ENCODE data around the gene NT5DC4.

The NT5DC4 gene

GRCh38 chr2:112760149-112760548, 39.3 kb downstream of the NT5DC4 start:
- Histone ChIP-seq H4K20me1 (ENCODE audit: insufficient read depth, low read length) (no peaks in the 10 kb centered on the region), H3K9me2 (replicated peaks; ENCODE audit: insufficient read depth, low read length) (no peaks in the 10 kb centered on the region), H3K4me1 (ENCODE audit: low read length) (0 out of 2 replicates have a peak, but pooled peaks cover 5% of the 10 kb centered on the region), H3K9me3 (replicated peaks; ENCODE audit: insufficient read depth, low read length) (no peaks in the 10 kb centered on the region), H3K4me2 (ENCODE audit: low read depth, low read length) (no peak overlapping the region), H3K27me3 (replicated peaks; ENCODE audit: insufficient read depth, low read length) (no peaks in the 10 kb centered on the region), H3F3A (ENCODE audit: insufficient read depth, low read length) (no peaks in the 10 kb centered on the region), H3K36me3 (replicated peaks; ENCODE audit: insufficient read depth, low read length) (peaks cover 28% of the 10 kb centered on the region), H2AFZ (ENCODE audit: low read length) (no peak overlapping the region), H3K27ac (ENCODE audit: low read length) (no peak overlapping the region), H3K9ac (ENCODE audit: low read length) (no peak overlapping the region), H3K4me3 (ENCODE audit: low read length) (no peak overlapping the region), H3K79me2 (ENCODE audit: low read length) (peaks cover 62% of the 10 kb centered on the region)
- TF ChIP-seq CTCF (IDR thresholded peaks at IDR 0.05; ENCODE audit: low read length) (no peak), EZH2 (optimal IDR thresholded peaks at IDR 0.05; ENCODE audit: low read depth, low read length) (no peak), EZH2phosphoT487 (IDR thresholded peaks at IDR 0.05; ENCODE audit: low read length) (no peak)
- DNase-seq: no peak

- Histone ChIP-seq H3K36me3 (replicated peaks; ENCODE audit: insufficient read depth, low read length) (peaks cover 16% of the 10 kb centered on the region), H3K27me3 (replicated peaks; ENCODE audit: insufficient read depth, low read length) (no peaks in the 10 kb centered on the region), H3K79me2 (ENCODE audit: low read length) (peaks cover 55% of the 10 kb centered on the region), H3K9ac (ENCODE audit: low read length) (no peak overlapping the region), H2AFZ (ENCODE audit: low read length) (no peak overlapping the region), H3K4me1 (ENCODE audit: low read length) (0 out of 2 replicates have a peak, but pooled peaks cover 9% of the 10 kb centered on the region), H3K9me2 (replicated peaks; ENCODE audit: insufficient read depth, low read length) (no peaks in the 10 kb centered on the region), H3K4me3 (ENCODE audit: low read length) (no peak overlapping the region), H4K20me1 (ENCODE audit: insufficient read depth, low read length) (no peaks in the 10 kb centered on the region), H3K27ac (ENCODE audit: low read length) (no peak overlapping the region), H3K9me3 (replicated peaks; ENCODE audit: insufficient read depth, low read length) (no peaks in the 10 kb centered on the region), H3K4me2 (ENCODE audit: low read depth, low read length) (no peak overlapping the region), H3F3A (ENCODE audit: insufficient read depth, low read length) (no peaks in the 10 kb centered on the region)
- DNase-seq: no peak
- TF ChIP-seq EZH2 (optimal IDR thresholded peaks at IDR 0.05; ENCODE audit: low read depth, low read length) (no peak), CTCF (IDR thresholded peaks at IDR 0.05; ENCODE audit: low read length) (no peak), EZH2phosphoT487 (IDR thresholded peaks at IDR 0.05; ENCODE audit: low read length) (no peak)
Observed at GRCh38 chr2:112762276-112762675, 41.5 kb downstream of the NT5DC4 start.

- H3F3A ChIP-seq (ENCODE audit: insufficient read depth, low read length): no peaks in the 10 kb centered on the region
- H3K36me3 ChIP-seq (replicated peaks; ENCODE audit: insufficient read depth, low read length): peaks cover 8% of the 10 kb centered on the region
- no peaks in the 10 kb centered on the region for H3K9me3 ChIP-seq (replicated peaks; ENCODE audit: insufficient read depth, low read length)
- H3K4me1 ChIP-seq (ENCODE audit: low read length): 0 out of 2 replicates have a peak, but pooled peaks cover 11% of the 10 kb centered on the region
- H3K9me2 ChIP-seq (replicated peaks; ENCODE audit: insufficient read depth, low read length): no peaks in the 10 kb centered on the region
- peaks cover 43% of the 10 kb centered on the region for H3K79me2 ChIP-seq (ENCODE audit: low read length)
- peak; percentile 99 for DNase-seq
- H3K9ac ChIP-seq (ENCODE audit: low read length): peak within 1 kb of the TSS; percentile 78
- TF ChIP-seq EZH2 (optimal IDR thresholded peaks at IDR 0.05; ENCODE audit: low read depth, low read length) (no peak), EZH2phosphoT487 (IDR thresholded peaks at IDR 0.05; ENCODE audit: low read length) (no peak), CTCF (IDR thresholded peaks at IDR 0.05; ENCODE audit: low read length) (no peak)
- H3K4me3 ChIP-seq (ENCODE audit: low read length): peak within 1 kb of the TSS; percentile 94
- H4K20me1 ChIP-seq (ENCODE audit: insufficient read depth, low read length): no peaks in the 10 kb centered on the region
- H3K4me2 ChIP-seq (ENCODE audit: low read depth, low read length): peak within 1 kb of the TSS; percentile 87
- no peaks in the 10 kb centered on the region for H3K27me3 ChIP-seq (replicated peaks; ENCODE audit: insufficient read depth, low read length)
- H2AFZ ChIP-seq (ENCODE audit: low read length): peak within 1 kb of the TSS; percentile 91
- peak within 1 kb of the TSS; percentile 41; the same call in 1 of the 2 replicates for H3K27ac ChIP-seq (ENCODE audit: low read length)
Observed at GRCh38 chr2:112764071-112765044, 43.5 kb downstream of the NT5DC4 start, which contains the start of gene CKAP2L. TSS of gene CKAP2L (minus strand) at chr2:112764609. CDS start at chr2:112764598, 11 bp downstream.

All from MM.1S (cell line).